Measurements from ENCODE around the gene C19orf38. TPM values are rescaled to one million over a fixed set of nuclear protein-coding genes. Genes with fewer than 3 reads are reported as not detected.

The C19orf38 gene
- total RNA-seq, 1 donor from 2014 or later = 0.44 TPM

GRCh38 chr19:10870501-10870954, 22.3 kb downstream of the C19orf38 start:
- Mint-ChIP-seq H3K4me1 (ENCODE audit: low read depth, unreplicated experiment) (peaks cover 14% of the 10 kb centered on the region), H3K9me3 (ENCODE audit: unreplicated experiment) (peaks cover 13% of the 10 kb centered on the region), H3K36me3 (ENCODE audit: unreplicated experiment) (no peaks in the 10 kb centered on the region), H3K27ac (ENCODE audit: unreplicated experiment) (peak overlapping the region; percentile 97), H3K4me3 (ENCODE audit: unreplicated experiment) (peak overlapping the region; percentile 87), H3K27me3 (ENCODE audit: unreplicated experiment) (peaks cover 12% of the 10 kb centered on the region)
- no peak for DNase-seq
- TF ChIP-seq CTCF (IDR thresholded peaks at IDR 0.05; ENCODE audit: partially characterized antibody, unreplicated experiment) = no peak

GRCh38 chr19:10870955-10871603, 22.9 kb downstream of the C19orf38 start, which contains the start of gene CARM1:
CARM1 (plus strand) TSS chr19:10871553; CDS start chr19:10871703, 150 bp downstream.
- peak; percentile 99 for DNase-seq
- Mint-ChIP-seq H3K4me3 (ENCODE audit: unreplicated experiment) (peak within 1 kb of the TSS; percentile 99), H3K4me1 (ENCODE audit: low read depth, unreplicated experiment) (peaks cover 14% of the 10 kb centered on the region), H3K27ac (ENCODE audit: unreplicated experiment) (peak within 1 kb of the TSS; percentile 97), H3K36me3 (ENCODE audit: unreplicated experiment) (no peaks in the 10 kb centered on the region), H3K9me3 (ENCODE audit: unreplicated experiment) (peaks cover 13% of the 10 kb centered on the region), H3K27me3 (ENCODE audit: unreplicated experiment) (peaks cover 12% of the 10 kb centered on the region)
- peak; percentile 68 for TF ChIP-seq CTCF (IDR thresholded peaks at IDR 0.05; ENCODE audit: partially characterized antibody, unreplicated experiment)

- peak; percentile 77 for DNase-seq
- Mint-ChIP-seq H3K4me3 (ENCODE audit: unreplicated experiment) (peak overlapping the region; percentile 99), H3K4me1 (ENCODE audit: low read depth, unreplicated experiment) (peaks cover 14% of the 10 kb centered on the region), H3K27me3 (ENCODE audit: unreplicated experiment) (peaks cover 12% of the 10 kb centered on the region), H3K36me3 (ENCODE audit: unreplicated experiment) (no peaks in the 10 kb centered on the region), H3K27ac (ENCODE audit: unreplicated experiment) (peak overlapping the region; percentile 97), H3K9me3 (ENCODE audit: unreplicated experiment) (peaks cover 13% of the 10 kb centered on the region)
- peak; percentile 61 for TF ChIP-seq CTCF (IDR thresholded peaks at IDR 0.05; ENCODE audit: partially characterized antibody, unreplicated experiment)
Measured at GRCh38 chr19:10871711-10872545, 23.7 kb downstream of the C19orf38 start.

- TF ChIP-seq CTCF (IDR thresholded peaks at IDR 0.05; ENCODE audit: partially characterized antibody, unreplicated experiment) = no peak
- peaks cover 18% of the 10 kb centered on the region for H3K4me1 Mint-ChIP-seq (ENCODE audit: low read depth, unreplicated experiment)
- H3K36me3 Mint-ChIP-seq (ENCODE audit: unreplicated experiment) = no peaks in the 10 kb centered on the region
- DNase-seq = no peak
- H3K27ac Mint-ChIP-seq (ENCODE audit: unreplicated experiment) = peak overlapping the region; percentile 97
- peaks cover 12% of the 10 kb centered on the region for H3K27me3 Mint-ChIP-seq (ENCODE audit: unreplicated experiment)
- H3K4me3 Mint-ChIP-seq (ENCODE audit: unreplicated experiment) = peak overlapping the region; percentile 99
- H3K9me3 Mint-ChIP-seq (ENCODE audit: unreplicated experiment) = peaks cover 13% of the 10 kb centered on the region
Measured at GRCh38 chr19:10872546-10873107, 24.4 kb downstream of the C19orf38 start.

Measured in glutamatergic neuron (in vitro differentiated cells).